ENCODE data around the gene ROS1. TPM values are rescaled to one million over a fixed set of nuclear protein-coding genes. Genes with fewer than 3 reads are reported as not detected.

Gene ROS1
- total RNA-seq, 1 donor from 2014 or later = not detected

GRCh38 chr6:117381749-117382148, 44.0 kb downstream of the ROS1 start:
- Histone ChIP-seq H3K9me3 (ENCODE audit: low read depth) (no peaks in the 10 kb centered on the region), H3K4me3 (no peak overlapping the region), H2AFZ (replicated peaks) (no peak overlapping the region), H3K4me2 (no peak overlapping the region), H3F3A (ENCODE audit: low read depth) (no peaks in the 10 kb centered on the region), H3K27me3 (no peaks in the 10 kb centered on the region), H3K4me1 (no peaks in the 10 kb centered on the region), H4K20me1 (ENCODE audit: low read depth) (no peaks in the 10 kb centered on the region), H3K79me2 (ENCODE audit: low read depth) (no peaks in the 10 kb centered on the region), H3K9ac (no peak overlapping the region), H3K27ac (no peak overlapping the region), H3K36me3 (no peaks in the 10 kb centered on the region)
- Mint-ChIP-seq H3K9me3 (no peaks in the 10 kb centered on the region), H3K4me1 (no peaks in the 10 kb centered on the region), H3K4me3 (no peak overlapping the region), H3K27me3 (ENCODE audit: insufficient read depth, low read depth) (peaks cover 2% of the 10 kb centered on the region), H3K27ac (no peak overlapping the region), H3K36me3 (no peaks in the 10 kb centered on the region)
- TF ChIP-seq CTCF (IDR thresholded peaks at IDR 0.05) (no peak), EZH2 (IDR thresholded peaks at IDR 0.05) (no peak), EZH2phosphoT487 (IDR thresholded peaks at IDR 0.05) (no peak)
- DNase-seq (ENCODE audit: low spot score) = no peak

- Histone ChIP-seq H3K4me1 (no peaks in the 10 kb centered on the region), H3K9ac (no peak overlapping the region), H3K79me2 (ENCODE audit: low read depth) (no peaks in the 10 kb centered on the region), H2AFZ (replicated peaks) (no peak overlapping the region), H3K36me3 (no peaks in the 10 kb centered on the region), H3F3A (ENCODE audit: low read depth) (no peaks in the 10 kb centered on the region), H3K27ac (no peak overlapping the region), H3K27me3 (no peaks in the 10 kb centered on the region), H4K20me1 (ENCODE audit: low read depth) (no peaks in the 10 kb centered on the region), H3K9me3 (ENCODE audit: low read depth) (no peaks in the 10 kb centered on the region), H3K4me2 (no peak overlapping the region), H3K4me3 (no peak overlapping the region)
- Mint-ChIP-seq H3K27ac (no peak overlapping the region), H3K4me1 (no peaks in the 10 kb centered on the region), H3K36me3 (no peaks in the 10 kb centered on the region), H3K4me3 (no peak overlapping the region), H3K27me3 (ENCODE audit: insufficient read depth, low read depth) (peaks cover 2% of the 10 kb centered on the region), H3K9me3 (no peaks in the 10 kb centered on the region)
- TF ChIP-seq EZH2 (IDR thresholded peaks at IDR 0.05) (no peak), EZH2phosphoT487 (IDR thresholded peaks at IDR 0.05) (no peak), CTCF (IDR thresholded peaks at IDR 0.05) (no peak)
- DNase-seq (ENCODE audit: low spot score) = no peak
Observed at GRCh38 chr6:117380298-117380697, 45.4 kb downstream of the ROS1 start.

GRCh38 chr6:117375446-117375845, 50.3 kb downstream of the ROS1 start:
- Histone ChIP-seq H3K4me1 (no peaks in the 10 kb centered on the region), H3F3A (ENCODE audit: low read depth) (no peaks in the 10 kb centered on the region), H3K36me3 (no peaks in the 10 kb centered on the region), H3K4me2 (no peak overlapping the region), H2AFZ (replicated peaks) (no peak overlapping the region), H4K20me1 (ENCODE audit: low read depth) (no peaks in the 10 kb centered on the region), H3K4me3 (no peak overlapping the region), H3K27ac (no peak overlapping the region), H3K79me2 (ENCODE audit: low read depth) (no peaks in the 10 kb centered on the region), H3K27me3 (no peaks in the 10 kb centered on the region), H3K9me3 (ENCODE audit: low read depth) (no peaks in the 10 kb centered on the region), H3K9ac (no peak overlapping the region)
- no peaks in the 10 kb centered on the region for H3K4me1 Mint-ChIP-seq
- H3K27me3 Mint-ChIP-seq (ENCODE audit: insufficient read depth, low read depth) = peaks cover 4% of the 10 kb centered on the region
- no peaks in the 10 kb centered on the region for H3K36me3 Mint-ChIP-seq
- no peak for DNase-seq (ENCODE audit: low spot score)
- H3K9me3 Mint-ChIP-seq = peaks cover 7% of the 10 kb centered on the region
- TF ChIP-seq CTCF (IDR thresholded peaks at IDR 0.05) (no peak), EZH2 (IDR thresholded peaks at IDR 0.05) (no peak), EZH2phosphoT487 (IDR thresholded peaks at IDR 0.05) (no peak)
- no peak overlapping the region for H3K4me3 Mint-ChIP-seq
- no peak overlapping the region for H3K27ac Mint-ChIP-seq

All from neural progenitor cell (in vitro differentiated cells).